GM23338 (cell line): Measurements from ENCODE around the gene FOXP4. TPM values are rescaled to one million over a fixed set of nuclear protein-coding genes. Genes with fewer than 3 reads are reported as not detected.

Experiments
- ATAC-seq: fragments of 200-7000 bp; cut with Tn5 transposase; 3 replicates; pipeline ENCODE4 v1.9.1; 2020
- DNase-seq: peaks from one replicate; pipeline ENCODE4 v3.0.0-alpha.2; 2015; ENCODE audit warnings: low spot score
- H2AFZ ChIP-seq: fragments of 200-600 bp; sonication (generic); 2 replicates; pipeline ENCODE4 v1.8.0; 2016; ENCODE audit warnings: antibody characterized with exemption, mild to moderate bottlenecking, moderate library complexity
- H3F3A ChIP-seq: fragments of 200-600 bp; sonication (generic); replicated peaks from 2 replicates; pipeline ENCODE4 v1.8.0; 2017; ENCODE audit warnings: antibody characterized with exemption, mixed run types, low read depth
- H3K27ac ChIP-seq: fragments of 200-600 bp; sonication (generic); 2 replicates; pipeline ENCODE4 v1.6.1; 2016; ENCODE audit warnings: low read depth
- H3K27me3 ChIP-seq: fragments of 200-600 bp; sonication (generic); 2 replicates; pipeline ENCODE4 v1.8.0; 2016; ENCODE audit warnings: mild to moderate bottlenecking, mixed run types, moderate library complexity; ENCODE audit not compliant: insufficient read depth
- H3K36me3 ChIP-seq: fragments of 200-600 bp; sonication (generic); 2 replicates; pipeline ENCODE4 v1.8.0; 2016; ENCODE audit warnings: mild to moderate bottlenecking; ENCODE audit not compliant: insufficient read depth
- H3K4me1 ChIP-seq: fragments of 200-600 bp; sonication (generic); 2 replicates; pipeline ENCODE4 v1.8.0; 2016; ENCODE audit warnings: mild to moderate bottlenecking, moderate library complexity; ENCODE audit not compliant: insufficient read depth
- H3K4me2 ChIP-seq: fragments of 200-600 bp; sonication (generic); 2 replicates; pipeline ENCODE4 v1.7.1; 2017; ENCODE audit warnings: mixed run types
- H3K4me3 ChIP-seq: fragments of 200-600 bp; sonication (generic); 2 replicates; pipeline ENCODE4 v1.6.1; 2016; ENCODE audit warnings: mixed run types
- H3K79me2 ChIP-seq: fragments of 200-600 bp; sonication (generic); replicated peaks from 2 replicates; pipeline ENCODE4 v1.8.0; 2017; ENCODE audit warnings: mild to moderate bottlenecking; ENCODE audit not compliant: insufficient read depth
- H3K9me2 ChIP-seq: fragments of 200-600 bp; sonication (generic); 2 replicates; pipeline ENCODE4 v1.8.0; 2017; ENCODE audit not compliant: insufficient read depth
- H4K20me1 ChIP-seq: fragments of 200-600 bp; sonication (generic); replicated peaks from 2 replicates; pipeline ENCODE4 v1.8.0; 2017; ENCODE audit warnings: mild to moderate bottlenecking; ENCODE audit not compliant: insufficient read depth
- H3K27ac Mint-ChIP-seq: 2 replicates; pipeline ENCODE4 v1.8.0; 2020; ENCODE audit warnings: inconsistent platforms, mild to moderate bottlenecking, moderate library complexity, mixed read lengths
- H3K27me3 Mint-ChIP-seq: 3 replicates; pipeline ENCODE4 v1.8.0; 2022; ENCODE audit warnings: low read depth, mild to moderate bottlenecking, moderate library complexity, mixed read lengths, inconsistent platforms; ENCODE audit not compliant: insufficient read depth, poor library complexity
- H3K36me3 Mint-ChIP-seq: 3 replicates; pipeline ENCODE4 v1.8.0; 2021; ENCODE audit warnings: low read depth, mild to moderate bottlenecking, inconsistent platforms, moderate library complexity, mixed read lengths
- H3K4me1 Mint-ChIP-seq: 3 replicates; pipeline ENCODE4 v1.8.0; 2020; ENCODE audit warnings: mild to moderate bottlenecking, inconsistent platforms, mixed read lengths
- H3K4me3 Mint-ChIP-seq: 3 replicates; pipeline ENCODE4 v1.8.0; 2021; ENCODE audit warnings: moderate library complexity, mild to moderate bottlenecking, inconsistent platforms, mixed read lengths
- H3K9me3 Mint-ChIP-seq: 3 replicates; pipeline ENCODE4 v1.8.0; 2020; ENCODE audit warnings: moderate library complexity, mild to moderate bottlenecking, inconsistent platforms, mixed read lengths
- CREB1 ChIP-seq: fragments of 250-450 bp; sonication (Bioruptor Pico); IDR thresholded peaks from 2 replicates; pipeline ENCODE4 v1.5.0; 2020; ENCODE audit warnings: low read depth, mild to moderate bottlenecking, moderate library complexity
- ETS1 ChIP-seq: IDR thresholded peaks from 2 replicates; pipeline ENCODE4 v1.6.1; 2016; ENCODE audit warnings: antibody characterized with exemption
- JUNB ChIP-seq: IDR thresholded peaks from one replicate; pipeline ENCODE4 v1.6.1; 2016; ENCODE audit warnings: antibody characterized with exemption; ENCODE audit not compliant: unreplicated experiment
- NANOG ChIP-seq: IDR thresholded peaks from 2 replicates; pipeline ENCODE4 v1.6.1; 2016; ENCODE audit warnings: antibody characterized with exemption, borderline replicate concordance
- POLR2AphosphoS5 ChIP-seq: IDR thresholded peaks from 2 replicates; pipeline ENCODE4 v1.6.1; 2016; ENCODE audit warnings: antibody characterized with exemption, low read depth
- ZNF462 ChIP-seq: fragments of 250-450 bp; sonication (Bioruptor Pico); IDR thresholded peaks from 2 replicates; pipeline ENCODE4 v1.5.0; 2020; ENCODE audit warnings: mild to moderate bottlenecking, moderate library complexity
- polyA plus RNA-seq: library from polyadenylated mRNA; unstranded; fragments of >200 nt; fragmentation: Nextera tagmentation; extraction: Ambion mirVana; gene quantifications from 2 replicates; pipeline ENCODE4 v1.2.1, GENCODE V29; 2016
- total RNA-seq: library from RNA; depleted of rRNA; stranded (reverse); fragments of >200 nt; shearing (Covaris generic); gene quantifications from 2 replicates; pipeline ENCODE4 v1.2.3, GENCODE V29; 2014

FOXP4 gene
- total and polyA plus RNA-seq, 2 experiments from 2014 or later: 5.1 to 13.5 TPM

- no peak for TF ChIP-seq ZNF462
- no peak for TF ChIP-seq ETS1
- TF ChIP-seq JUNB: no peak
- no peak for TF ChIP-seq NANOG
Measured at GRCh38 chr6:41519745-41520699, 26.2 kb upstream of the FOXP4 start (continued).

- peaks cover 31% of the 10 kb centered on the region for H3K27me3 Mint-ChIP-seq
- H2AFZ ChIP-seq: no peak overlapping the region
- H3K4me3 ChIP-seq: no peak overlapping the region
- no peak overlapping the region for H3K27ac ChIP-seq
- H3K4me2 ChIP-seq: no peak overlapping the region
- no peak overlapping the region for H3K4me3 Mint-ChIP-seq
- DNase-seq: no peak
- no peak for ATAC-seq
- H4K20me1 ChIP-seq: no peaks in the 10 kb centered on the region
- H3K27me3 ChIP-seq: peaks cover 19% of the 10 kb centered on the region; the same call in 1 of the 2 replicates
- no peak overlapping the region for H3K27ac Mint-ChIP-seq
- H3K79me2 ChIP-seq: no peaks in the 10 kb centered on the region
- no peaks in the 10 kb centered on the region for H3K36me3 Mint-ChIP-seq
- H3K4me1 Mint-ChIP-seq: peaks cover 34% of the 10 kb centered on the region
- no peaks in the 10 kb centered on the region for H3K9me3 Mint-ChIP-seq
- H3K4me1 ChIP-seq: peaks cover 10% of the 10 kb centered on the region
- no peaks in the 10 kb centered on the region; the same call in 1 of the 2 replicates for H3K36me3 ChIP-seq
- H3F3A ChIP-seq: peaks cover 12% of the 10 kb centered on the region; the same call in 1 of the 2 replicates
- H3K9me2 ChIP-seq: no peaks in the 10 kb centered on the region
- no peak for TF ChIP-seq CREB1 (CRISPR knock-in tag)
- TF ChIP-seq POLR2AphosphoS5: no peak
Measured at GRCh38 chr6:41522780-41523548, 23.2 kb upstream of the FOXP4 start.
